ENCODE measurements around the gene PINK1.

The PINK1 gene

DNA sequence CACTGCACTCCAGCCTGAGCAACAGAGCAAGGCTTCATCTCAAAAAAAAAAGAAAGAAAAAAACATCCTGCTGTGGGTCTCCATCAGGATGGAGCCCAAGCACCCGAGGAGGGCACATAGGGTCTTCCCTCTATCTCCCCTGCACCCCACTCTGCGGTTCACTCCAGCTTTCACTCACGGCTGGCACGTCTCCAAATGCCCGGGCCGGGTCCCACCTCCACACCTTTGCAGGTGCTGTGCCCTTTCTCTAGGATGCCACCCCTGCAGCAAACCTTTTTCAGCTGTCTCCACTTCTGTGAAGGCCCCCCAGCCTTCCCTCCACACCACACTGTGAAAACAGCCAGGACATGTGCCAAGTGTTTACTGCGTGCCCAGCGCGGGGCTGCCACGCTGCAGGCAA is 50.4 kb downstream of the PINK1 start:
- no peak for DNase-seq

DNA sequence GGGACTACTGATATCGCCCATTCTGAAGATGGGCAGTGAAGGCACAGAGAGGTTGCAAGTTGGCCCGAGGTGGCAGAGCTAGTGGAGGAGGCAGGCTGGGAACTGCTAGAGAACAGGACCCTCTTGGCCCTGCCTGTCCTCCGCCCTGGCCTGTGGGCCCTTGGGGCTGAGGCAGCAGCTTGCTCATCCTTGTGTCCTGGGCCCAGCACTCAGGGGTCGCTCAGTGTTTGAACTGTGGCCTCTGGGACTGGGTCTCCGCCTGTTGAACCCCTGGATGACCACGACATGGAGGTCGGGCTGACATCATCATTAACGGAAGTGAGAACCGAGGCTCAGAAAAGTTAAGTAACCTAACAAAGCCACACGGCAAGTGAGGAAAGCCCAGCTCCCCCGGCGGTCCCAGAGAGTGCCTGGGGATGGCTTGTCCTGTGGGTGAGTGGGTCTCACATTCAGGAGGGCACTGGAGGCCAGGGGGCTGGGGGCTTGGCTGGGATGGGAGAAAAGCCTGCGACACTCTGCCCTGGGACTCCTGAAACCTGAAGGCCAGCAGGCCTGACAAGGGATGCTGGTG is 50.9 kb downstream of the PINK1 start:
- DNase-seq, result no peak

GRCh38 chr1:20684651-20685050 is 51.4 kb downstream of the PINK1 start:
- no peak for DNase-seq

GRCh38 chr1:20685099-20685662 is 51.9 kb downstream of the PINK1 start:
- DNase-seq, result no peak

- no peak for DNase-seq
Measured at GRCh38 chr1:20685741-20686140, 52.5 kb downstream of the PINK1 start.

GRCh38 chr1:20686883-20687725 is 53.8 kb downstream of the PINK1 start:
- DNase-seq, result no peak

GRCh38 chr1:20689645-20690056 is 56.4 kb downstream of the PINK1 start:
- DNase-seq, result no peak

- no peak for DNase-seq
Measured at GRCh38 chr1:20691872-20692271, 58.6 kb downstream of the PINK1 start.

- DNase-seq, result no peak
Measured at GRCh38 chr1:20693623-20694022, 60.4 kb downstream of the PINK1 start.

GRCh38 chr1:20695515-20695914 is 62.3 kb downstream of the PINK1 start:
- DNase-seq, result no peak

DNA sequence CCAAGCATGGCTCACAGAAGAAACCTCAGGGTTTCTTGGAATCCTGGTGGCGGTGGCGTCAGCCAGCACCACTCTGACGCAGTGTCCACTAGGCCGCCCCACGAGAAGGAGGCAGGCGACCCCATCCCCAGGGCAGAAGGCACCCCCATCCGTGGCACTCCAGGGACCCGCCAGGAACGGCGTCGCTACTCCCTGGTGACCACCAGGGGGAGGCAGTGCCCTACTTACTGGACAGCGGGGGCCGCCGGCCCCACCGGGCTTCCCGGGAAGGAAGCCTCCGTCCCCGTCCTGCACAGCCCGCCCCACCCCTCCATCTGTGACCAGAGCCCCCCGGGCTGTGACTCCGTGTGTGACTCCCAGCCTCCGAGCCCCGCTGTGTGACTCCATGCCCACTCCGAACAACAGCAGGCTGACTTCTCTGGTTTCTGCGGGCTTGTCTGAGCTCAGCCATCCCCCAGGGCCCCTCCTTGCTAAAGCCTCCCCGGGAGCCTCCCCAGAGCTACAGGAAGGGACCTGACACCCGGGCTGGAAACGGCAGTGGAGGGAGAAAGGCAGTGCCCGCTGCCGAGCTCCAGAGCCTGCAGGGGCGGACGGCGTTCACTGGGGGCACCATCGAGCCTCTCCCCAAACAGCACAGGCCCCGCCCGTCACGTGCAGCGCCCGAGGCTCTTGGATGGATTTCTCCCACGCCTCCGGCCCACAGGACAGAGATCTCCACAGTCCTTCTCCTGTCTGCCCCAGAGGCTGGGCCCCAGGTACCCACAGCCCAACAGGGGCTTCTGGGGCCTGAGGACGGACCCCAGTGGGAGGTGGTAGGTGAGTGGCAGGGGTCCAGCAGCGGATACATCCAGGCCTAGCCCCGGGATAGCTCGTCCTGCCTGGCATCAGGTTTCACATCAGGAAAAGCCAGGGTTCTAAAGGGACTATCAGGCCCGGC is 63.4 kb downstream of the PINK1 start:
- DNase-seq, result peak; percentile 50

DNA sequence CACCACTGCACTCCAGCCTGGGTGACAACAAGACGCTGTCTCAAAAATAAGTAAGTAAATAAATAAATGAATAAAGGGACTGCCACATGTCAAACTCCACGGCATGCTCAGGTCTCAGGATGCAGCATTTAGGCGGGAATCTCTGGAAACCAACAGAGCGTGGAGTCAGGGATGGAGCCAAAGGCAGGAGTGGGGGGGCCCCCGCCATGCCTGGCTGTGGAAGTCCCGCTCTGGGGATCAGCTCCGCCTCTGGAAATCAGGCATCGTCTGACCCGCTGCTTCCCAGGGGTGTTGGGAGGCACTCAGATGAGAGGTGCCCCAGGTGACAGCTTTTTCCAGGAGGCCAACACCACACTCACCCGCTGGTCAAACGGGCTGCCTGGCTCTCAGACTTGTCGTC is 64.3 kb downstream of the PINK1 start:
- DNase-seq, result no peak

DNA sequence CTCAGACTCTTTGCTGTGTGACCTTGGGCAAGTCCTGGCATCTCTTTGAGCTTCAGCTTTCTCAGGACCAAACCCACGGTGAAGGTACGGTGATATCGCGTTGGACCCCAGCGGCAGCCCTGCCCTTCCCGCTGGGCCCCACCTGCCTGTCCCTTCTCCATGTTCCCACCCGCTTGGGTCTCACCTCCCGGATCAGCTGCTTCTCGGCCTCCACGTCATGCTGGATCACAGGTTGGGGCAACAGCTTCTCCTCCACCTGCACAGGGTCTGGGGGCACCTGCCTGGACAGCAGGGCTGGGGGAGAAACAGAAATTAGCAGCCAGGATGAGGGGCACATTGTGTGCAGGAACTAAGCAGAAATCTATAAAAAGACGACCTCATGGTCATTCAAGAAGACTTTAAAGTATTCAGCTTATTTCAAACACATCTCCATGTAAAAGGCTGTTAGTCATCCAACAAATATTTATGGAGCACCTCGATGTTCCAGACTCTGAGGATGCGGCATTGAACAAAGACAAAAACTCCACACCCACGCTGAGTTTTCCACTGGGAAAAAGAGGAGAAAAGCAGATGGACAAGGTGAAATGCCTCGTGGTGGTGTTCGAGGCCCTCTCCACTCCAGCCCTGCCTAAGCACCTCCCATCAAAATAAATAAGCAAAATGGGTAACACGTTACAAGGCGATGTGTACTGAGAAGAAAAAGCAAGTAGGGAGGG is 65.1 kb downstream of the PINK1 start:
- DNase-seq, result no peak

DNA sequence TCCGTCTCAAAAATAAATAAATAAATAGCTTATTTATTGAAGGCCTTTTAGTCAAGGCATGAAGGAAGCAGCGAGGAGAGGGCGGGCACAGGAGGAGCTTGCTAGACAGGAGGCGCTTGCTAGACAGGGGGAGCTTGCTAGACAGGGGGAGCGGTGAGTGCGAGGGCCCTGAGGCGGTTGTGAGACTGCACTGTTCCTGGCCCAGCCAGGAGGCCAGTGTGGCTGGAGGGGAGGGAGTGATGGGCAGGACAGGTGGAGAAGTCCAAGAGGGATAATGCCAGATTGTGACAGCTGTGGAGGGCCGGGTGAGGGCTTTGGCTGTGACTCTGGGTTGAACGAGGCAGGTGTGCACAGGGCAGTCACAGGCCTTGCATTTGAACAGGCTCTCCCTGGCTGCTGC is 66.3 kb downstream of the PINK1 start:
- no peak for DNase-seq

DNA sequence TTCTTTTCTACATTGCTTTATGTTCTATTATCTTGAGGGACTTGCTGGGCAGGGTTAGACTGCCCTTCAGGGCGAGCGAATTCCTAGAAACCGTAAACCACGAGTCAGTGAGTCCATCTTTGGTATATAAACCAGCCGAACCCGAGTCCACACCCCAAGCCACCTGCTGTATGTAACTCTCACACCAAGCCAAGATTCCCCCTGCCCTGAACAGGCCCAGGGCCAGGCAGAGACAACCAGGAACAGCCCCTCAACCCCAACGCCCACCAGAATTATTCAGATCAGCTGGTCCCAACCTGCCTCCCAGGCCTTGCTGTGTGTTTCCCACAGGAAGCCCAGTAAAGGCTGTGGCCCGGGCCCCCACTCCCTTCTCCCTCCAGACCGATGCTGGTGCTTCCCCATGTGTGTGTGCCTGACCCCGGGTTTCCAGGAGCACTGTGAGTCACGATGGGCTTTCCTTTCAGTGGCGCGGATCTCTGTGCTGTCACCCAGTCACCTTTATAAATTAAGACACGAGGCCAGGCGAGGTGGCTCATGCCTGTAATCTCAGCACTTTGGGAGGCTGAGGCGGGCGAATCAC is 67.5 kb downstream of the PINK1 start:
- DNase-seq, result no peak
